ENCODE measurements around the gene GPR152. TPM values are rescaled to one million over a fixed set of nuclear protein-coding genes. Genes with fewer than 3 reads are reported as not detected.

GPR152 gene
- total RNA-seq, 2 donors from 2014 or later: not detected

DNA sequence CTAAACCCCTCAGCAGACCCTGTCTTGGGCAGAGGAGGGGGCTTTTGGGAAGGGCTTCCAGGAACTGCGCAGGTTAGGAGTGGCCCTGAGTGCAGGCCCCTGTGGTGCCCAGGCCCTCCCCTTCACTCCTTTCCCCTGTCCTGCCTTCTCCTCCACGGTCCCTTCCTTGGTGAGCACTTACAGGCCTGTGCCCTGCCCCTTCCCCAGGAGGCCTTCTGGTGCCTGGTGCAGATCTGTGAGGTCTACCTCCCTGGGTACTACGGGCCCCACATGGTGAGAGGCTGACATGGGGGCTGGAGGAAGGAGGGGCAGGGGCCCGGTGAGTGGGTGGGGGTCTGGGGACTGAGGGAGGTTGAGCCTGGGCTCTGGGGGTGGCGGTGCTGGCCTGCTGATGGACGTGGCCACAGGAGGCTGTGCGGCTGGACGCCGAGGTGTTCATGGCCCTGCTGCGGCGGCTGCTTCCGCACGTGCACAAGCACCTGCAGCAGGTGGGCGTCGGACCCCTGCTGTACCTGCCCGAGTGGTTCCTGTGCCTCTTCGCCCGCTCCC, 46.0 kb downstream of the GPR152 start:
- 90% methylated on average over 18 of the region's 18 CpGs; no CpG with 5 or more reads in 1 of the 2 experiments for WGBS, 2 experiments (ENCODE audit: insufficient coverage in 1 of 2, insufficient read length in 1 of 2)
- H3K27ac ChIP-seq (ENCODE audit: low read depth, low read length): no peak overlapping the region
- Mint-ChIP-seq H3K27me3 (ENCODE audit: insufficient read depth) (peaks cover 5% of the 10 kb centered on the region), H3K4me1 (peaks cover 6% of the 10 kb centered on the region), H3K9me3 (no peaks in the 10 kb centered on the region), H3K4me3 (no peak overlapping the region), H3K27ac (no peak overlapping the region), H3K36me3 (ENCODE audit: low read depth) (no peaks in the 10 kb centered on the region)
- H3K36me3 ChIP-seq (ENCODE audit: control insufficient read depth, insufficient read depth, low read length): no peaks in the 10 kb centered on the region
- DNase-seq: no peak
- TF ChIP-seq, protein P1, sequence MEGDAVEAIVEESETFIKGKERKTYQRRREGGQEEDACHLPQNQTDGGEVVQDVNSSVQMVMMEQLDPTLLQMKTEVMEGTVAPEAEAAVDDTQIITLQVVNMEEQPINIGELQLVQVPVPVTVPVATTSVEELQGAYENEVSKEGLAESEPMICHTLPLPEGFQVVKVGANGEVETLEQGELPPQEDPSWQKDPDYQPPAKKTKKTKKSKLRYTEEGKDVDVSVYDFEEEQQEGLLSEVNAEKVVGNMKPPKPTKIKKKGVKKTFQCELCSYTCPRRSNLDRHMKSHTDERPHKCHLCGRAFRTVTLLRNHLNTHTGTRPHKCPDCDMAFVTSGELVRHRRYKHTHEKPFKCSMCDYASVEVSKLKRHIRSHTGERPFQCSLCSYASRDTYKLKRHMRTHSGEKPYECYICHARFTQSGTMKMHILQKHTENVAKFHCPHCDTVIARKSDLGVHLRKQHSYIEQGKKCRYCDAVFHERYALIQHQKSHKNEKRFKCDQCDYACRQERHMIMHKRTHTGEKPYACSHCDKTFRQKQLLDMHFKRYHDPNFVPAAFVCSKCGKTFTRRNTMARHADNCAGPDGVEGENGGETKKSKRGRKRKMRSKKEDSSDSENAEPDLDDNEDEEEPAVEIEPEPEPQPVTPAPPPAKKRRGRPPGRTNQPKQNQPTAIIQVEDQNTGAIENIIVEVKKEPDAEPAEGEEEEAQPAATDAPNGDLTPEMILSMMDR (conservative IDR thresholded peaks at IDR 0.05): no peak
- H3K4me3 ChIP-seq (ENCODE audit: low read length): no peak overlapping the region
- no peaks in the 10 kb centered on the region for H3K9me3 ChIP-seq (ENCODE audit: control insufficient read depth, low read length)
- H3K9ac ChIP-seq (ENCODE audit: extremely low read depth, low read length, poor library complexity, severe bottlenecking): no peak overlapping the region
- H3K4me1 ChIP-seq (ENCODE audit: control insufficient read depth, insufficient read depth, low read length): peaks cover 11% of the 10 kb centered on the region
- no peaks in the 10 kb centered on the region for H3K27me3 ChIP-seq (ENCODE audit: control insufficient read depth, insufficient read depth, low read length, poor library complexity, severe bottlenecking)

DNA sequence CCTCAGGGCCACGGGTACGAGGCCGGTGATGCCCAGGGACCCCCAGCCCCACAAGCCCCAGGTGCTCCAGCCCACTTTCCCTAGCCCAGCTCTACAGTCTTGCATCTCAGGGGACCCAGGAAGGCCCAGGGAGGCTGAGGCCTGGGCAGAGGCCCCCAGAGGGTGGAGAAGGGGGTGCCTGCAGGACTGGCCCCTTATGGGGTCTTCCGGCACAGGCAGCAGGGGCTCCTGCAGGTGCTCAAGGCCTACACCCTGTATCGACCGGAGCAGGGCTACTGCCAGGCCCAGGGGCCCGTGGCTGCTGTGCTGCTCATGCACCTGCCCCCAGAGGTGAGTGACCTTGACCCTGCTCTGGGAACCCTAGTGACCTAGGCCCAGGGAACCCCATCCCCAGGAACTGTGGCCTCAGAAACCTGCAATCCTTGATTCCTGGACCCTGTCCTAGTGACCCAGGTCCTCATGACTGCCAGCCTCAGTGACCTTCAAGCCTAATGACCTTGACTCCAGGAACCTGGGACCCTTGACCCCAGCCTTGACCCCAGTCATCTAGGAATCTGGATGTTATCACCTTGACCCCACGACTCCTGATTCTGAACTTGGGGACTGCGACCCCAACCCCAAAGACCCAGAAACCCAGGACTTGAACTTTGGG, 46.7 kb downstream of the GPR152 start:
- Mint-ChIP-seq H3K9me3 (no peaks in the 10 kb centered on the region), H3K27me3 (ENCODE audit: insufficient read depth) (peaks cover 5% of the 10 kb centered on the region), H3K36me3 (ENCODE audit: low read depth) (no peaks in the 10 kb centered on the region), H3K4me1 (peaks cover under 1% of the 10 kb centered on the region), H3K4me3 (no peak overlapping the region), H3K27ac (no peak overlapping the region)
- H3K27me3 ChIP-seq (ENCODE audit: control insufficient read depth, insufficient read depth, low read length, poor library complexity, severe bottlenecking): no peaks in the 10 kb centered on the region
- no peak overlapping the region for H3K4me3 ChIP-seq (ENCODE audit: low read length)
- no peaks in the 10 kb centered on the region for H3K9me3 ChIP-seq (ENCODE audit: control insufficient read depth, low read length)
- TF ChIP-seq, protein P1 (conservative IDR thresholded peaks at IDR 0.05): no peak
- H3K27ac ChIP-seq (ENCODE audit: low read depth, low read length): no peak overlapping the region
- no peaks in the 10 kb centered on the region for H3K36me3 ChIP-seq (ENCODE audit: control insufficient read depth, insufficient read depth, low read length)
- WGBS, 2 experiments (ENCODE audit: insufficient coverage in 1 of 2, insufficient read length in 1 of 2): 92 to 98% methylated on average over 5 to 9 of the region's 9 CpGs
- peaks cover 8% of the 10 kb centered on the region for H3K4me1 ChIP-seq (ENCODE audit: control insufficient read depth, insufficient read depth, low read length)
- H3K9ac ChIP-seq (ENCODE audit: extremely low read depth, low read length, poor library complexity, severe bottlenecking): no peak overlapping the region
- no peak for DNase-seq

DNA sequence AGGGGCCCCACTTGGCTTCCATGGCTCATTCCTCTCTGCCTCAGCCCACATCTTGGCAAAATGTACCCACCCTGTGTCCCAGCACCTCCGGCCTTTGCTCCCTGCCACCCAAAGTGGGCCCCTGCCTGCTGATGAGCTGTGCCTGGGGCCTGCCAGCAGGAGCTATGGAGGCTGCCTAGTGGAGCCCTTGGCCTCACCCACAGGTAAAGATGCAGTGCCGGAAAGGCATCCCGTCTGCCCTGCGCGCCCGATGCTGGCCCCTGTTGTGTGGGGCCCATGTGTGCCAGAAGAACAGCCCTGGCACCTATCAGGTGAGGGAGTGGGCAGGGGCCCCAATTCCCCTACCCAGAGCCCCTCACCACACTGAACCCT, 47.3 kb downstream of the GPR152 start:
- Histone ChIP-seq H3K9ac (ENCODE audit: extremely low read depth, low read length, poor library complexity, severe bottlenecking) (no peak overlapping the region), H3K27ac (ENCODE audit: low read depth, low read length) (no peak overlapping the region), H3K27me3 (ENCODE audit: control insufficient read depth, insufficient read depth, low read length, poor library complexity, severe bottlenecking) (no peaks in the 10 kb centered on the region), H3K9me3 (ENCODE audit: control insufficient read depth, low read length) (no peaks in the 10 kb centered on the region), H3K4me3 (ENCODE audit: low read length) (no peak overlapping the region), H3K4me1 (ENCODE audit: control insufficient read depth, insufficient read depth, low read length) (peaks cover 8% of the 10 kb centered on the region), H3K36me3 (ENCODE audit: control insufficient read depth, insufficient read depth, low read length) (peaks cover 5% of the 10 kb centered on the region)
- no peak overlapping the region for H3K4me3 Mint-ChIP-seq
- no peak overlapping the region for H3K27ac Mint-ChIP-seq
- H3K27me3 Mint-ChIP-seq (ENCODE audit: insufficient read depth): peaks cover 5% of the 10 kb centered on the region
- peaks cover 6% of the 10 kb centered on the region for H3K36me3 Mint-ChIP-seq (ENCODE audit: low read depth)
- WGBS, 2 experiments (ENCODE audit: insufficient coverage in 1 of 2, insufficient read length in 1 of 2): 95% methylated on average over 6 of the region's 6 CpGs; no CpG with 5 or more reads in 1 of the 2 experiments
- H3K9me3 Mint-ChIP-seq: no peaks in the 10 kb centered on the region
- TF ChIP-seq, protein P1 (conservative IDR thresholded peaks at IDR 0.05): no peak
- peaks cover 6% of the 10 kb centered on the region for H3K4me1 Mint-ChIP-seq
- no peak for DNase-seq

All from endodermal cell (in vitro differentiated cells).